ENCODE data around the gene SLC51B.

SLC51B gene

DNA sequence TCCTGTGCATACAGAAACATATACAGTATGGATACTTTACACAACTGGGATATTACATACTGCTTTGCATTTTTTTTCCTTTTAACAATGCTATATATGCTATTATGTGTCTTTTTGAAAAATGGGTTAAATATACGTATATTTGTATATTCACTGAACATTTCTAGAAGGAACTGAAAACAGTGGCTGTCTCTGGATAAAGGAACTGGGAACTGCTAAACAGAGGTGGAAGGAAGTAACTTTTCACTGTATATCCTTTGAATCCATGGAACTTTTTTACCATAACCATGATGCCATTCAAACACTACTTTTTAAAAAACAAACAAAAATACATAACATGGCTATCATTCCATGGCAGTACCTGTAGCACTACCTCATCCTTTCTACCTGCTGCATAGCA is 17.6 kb upstream of the SLC51B start:
- ATAC-seq (ENCODE audit: insufficient read depth, low read depth) (no peak), DNase-seq (no peak)
- Histone ChIP-seq H3K4me1 (ENCODE audit: insufficient read depth, low read length) (peaks cover 18% of the 10 kb centered on the region), H3K4me2 (ENCODE audit: insufficient read depth, low read length) (peak overlapping the region; percentile 93), H3K27ac (ENCODE audit: low read length) (no peak overlapping the region; the same call in 1 of the 2 replicates), H3K36me3 (ENCODE audit: insufficient read depth, low read length) (peaks cover 19% of the 10 kb centered on the region), H3K9ac (ENCODE audit: low read depth, low read length) (peak overlapping the region; percentile 88; the same call in 1 of the 2 replicates), H2AFZ (ENCODE audit: low read depth, low read length) (no peak overlapping the region), H4K20me1 (ENCODE audit: insufficient read depth, low read length) (no peaks in the 10 kb centered on the region), H3K27me3 (ENCODE audit: insufficient read depth, low read length, poor library complexity) (no peaks in the 10 kb centered on the region), H3K79me2 (ENCODE audit: insufficient read depth, low read length) (peaks cover 13% of the 10 kb centered on the region), H3K4me3 (ENCODE audit: low read depth in 1 of 2, low read length in 2 of 2) (0 out of 4 replicates have a peak overlapping the region, but pooled peaks of 1 of the 2 experiments have one; percentile 97), H3K9me3 (ENCODE audit: insufficient read depth, low read length, severe bottlenecking) (no peaks in the 10 kb centered on the region)
- TF ChIP-seq, protein P1, sequence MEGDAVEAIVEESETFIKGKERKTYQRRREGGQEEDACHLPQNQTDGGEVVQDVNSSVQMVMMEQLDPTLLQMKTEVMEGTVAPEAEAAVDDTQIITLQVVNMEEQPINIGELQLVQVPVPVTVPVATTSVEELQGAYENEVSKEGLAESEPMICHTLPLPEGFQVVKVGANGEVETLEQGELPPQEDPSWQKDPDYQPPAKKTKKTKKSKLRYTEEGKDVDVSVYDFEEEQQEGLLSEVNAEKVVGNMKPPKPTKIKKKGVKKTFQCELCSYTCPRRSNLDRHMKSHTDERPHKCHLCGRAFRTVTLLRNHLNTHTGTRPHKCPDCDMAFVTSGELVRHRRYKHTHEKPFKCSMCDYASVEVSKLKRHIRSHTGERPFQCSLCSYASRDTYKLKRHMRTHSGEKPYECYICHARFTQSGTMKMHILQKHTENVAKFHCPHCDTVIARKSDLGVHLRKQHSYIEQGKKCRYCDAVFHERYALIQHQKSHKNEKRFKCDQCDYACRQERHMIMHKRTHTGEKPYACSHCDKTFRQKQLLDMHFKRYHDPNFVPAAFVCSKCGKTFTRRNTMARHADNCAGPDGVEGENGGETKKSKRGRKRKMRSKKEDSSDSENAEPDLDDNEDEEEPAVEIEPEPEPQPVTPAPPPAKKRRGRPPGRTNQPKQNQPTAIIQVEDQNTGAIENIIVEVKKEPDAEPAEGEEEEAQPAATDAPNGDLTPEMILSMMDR (IDR thresholded peaks at IDR 0.05; ENCODE audit: borderline replicate concordance, extremely low read depth, low read length, poor library complexity, severe bottlenecking): no peak
- no peak for TF ChIP-seq EZH2 (IDR thresholded peaks at IDR 0.05; ENCODE audit: borderline replicate concordance, low read depth, low read length, severe bottlenecking)

DNA sequence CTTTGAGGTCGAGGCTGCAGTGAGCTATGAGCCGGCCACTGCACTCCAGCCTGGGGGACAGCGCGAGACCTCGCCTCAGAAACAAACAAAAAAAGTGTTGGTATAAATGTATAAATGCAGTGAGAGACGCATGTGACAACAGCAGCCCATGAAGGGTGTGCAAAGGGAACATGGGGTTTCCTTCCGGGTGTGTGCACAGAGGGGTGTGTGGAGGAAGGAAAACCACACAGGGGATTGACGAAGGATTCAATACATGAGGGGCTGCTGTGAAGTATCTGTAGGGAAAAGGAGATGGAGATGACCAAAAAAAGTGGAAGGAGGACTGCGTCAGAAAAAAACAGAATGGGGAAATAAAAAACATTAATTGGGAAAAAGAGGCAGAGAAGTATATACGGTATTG is 16.8 kb upstream of the SLC51B start:
- DNase-seq (peak; percentile 20), ATAC-seq (ENCODE audit: insufficient read depth, low read depth) (peak; percentile 30; the same call in 1 of the 3 replicates)
- Histone ChIP-seq H3K9ac (ENCODE audit: low read depth, low read length) (peak overlapping the region; percentile 88), H4K20me1 (ENCODE audit: insufficient read depth, low read length) (no peaks in the 10 kb centered on the region), H3K4me1 (ENCODE audit: insufficient read depth, low read length) (peaks cover 18% of the 10 kb centered on the region), H3K36me3 (ENCODE audit: insufficient read depth, low read length) (peaks cover 19% of the 10 kb centered on the region), H3K9me3 (ENCODE audit: insufficient read depth, low read length, severe bottlenecking) (no peaks in the 10 kb centered on the region), H3K4me3 (ENCODE audit: low read depth in 1 of 2, low read length in 2 of 2) (peak overlapping the region; percentile 95 to 97), H3K27ac (ENCODE audit: low read length) (no peak overlapping the region), H3K27me3 (ENCODE audit: insufficient read depth, low read length, poor library complexity) (no peaks in the 10 kb centered on the region), H3K79me2 (ENCODE audit: insufficient read depth, low read length) (peaks cover 13% of the 10 kb centered on the region), H3K4me2 (ENCODE audit: insufficient read depth, low read length) (peak overlapping the region; percentile 93), H2AFZ (ENCODE audit: low read depth, low read length) (no peak overlapping the region)
- TF ChIP-seq EZH2 (IDR thresholded peaks at IDR 0.05; ENCODE audit: borderline replicate concordance, low read depth, low read length, severe bottlenecking): no peak

DNA sequence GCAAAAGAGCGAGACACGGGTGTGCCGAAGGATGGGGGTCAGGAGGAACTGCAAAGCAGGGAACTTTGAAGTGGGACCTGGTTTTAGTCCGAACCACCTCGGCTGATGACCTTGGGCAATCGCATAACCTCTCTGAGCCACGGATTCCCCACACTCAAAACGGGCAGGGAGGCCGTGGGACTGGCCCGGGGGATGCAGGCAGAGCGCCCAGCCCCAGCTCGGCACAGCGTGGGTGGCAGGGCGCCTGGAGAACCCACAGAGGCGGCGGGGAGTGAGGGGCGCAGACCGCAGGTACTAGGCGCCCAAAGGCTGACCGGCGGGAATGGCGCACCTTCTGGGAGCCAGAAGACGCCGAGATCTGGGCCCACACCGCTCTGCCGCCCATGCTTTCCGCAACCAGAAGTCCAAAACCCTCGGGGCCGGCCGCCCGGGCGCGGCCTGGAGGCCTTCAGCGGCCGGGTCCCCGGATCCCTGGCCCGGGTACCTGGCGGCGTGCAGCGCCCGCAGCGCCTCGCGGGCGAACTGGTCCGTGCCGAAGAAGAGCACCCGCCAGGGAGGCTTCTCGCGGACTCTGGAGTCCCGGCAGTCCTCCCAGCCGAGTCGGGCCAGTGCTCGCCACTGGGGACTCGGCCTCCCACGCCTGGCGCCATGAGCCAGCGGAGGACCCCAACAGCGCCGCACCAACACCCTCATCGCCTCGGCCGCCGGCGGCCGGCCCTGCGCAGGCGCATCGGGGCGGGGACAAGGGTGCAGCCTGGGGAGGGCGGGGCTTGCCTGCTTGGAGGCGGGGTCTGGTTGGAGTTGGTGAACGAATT is 16.1 kb upstream of the SLC51B start, which contains the start of gene MTFMT:
TSS of gene MTFMT (minus strand) at position 719 of the 815 bp plus-strand sequence. CDS start at position 693, 26 bp downstream.
- H3K27ac ChIP-seq (ENCODE audit: low read length): peak within 1 kb of the TSS; percentile 63

More for the DNA sequence above, 16.1 kb upstream of the SLC51B start, which contains the start of gene MTFMT:
- Histone ChIP-seq H3K9me3 (ENCODE audit: insufficient read depth, low read length, severe bottlenecking) (no peaks in the 10 kb centered on the region), H3K4me2 (ENCODE audit: insufficient read depth, low read length) (peak within 1 kb of the TSS; percentile 93), H3K4me1 (ENCODE audit: insufficient read depth, low read length) (peaks cover 18% of the 10 kb centered on the region), H3K4me3 (ENCODE audit: low read depth in 1 of 2, low read length in 2 of 2) (peak within 1 kb of the TSS; percentile 95 to 97), H4K20me1 (ENCODE audit: insufficient read depth, low read length) (no peaks in the 10 kb centered on the region), H2AFZ (ENCODE audit: low read depth, low read length) (peak within 1 kb of the TSS; percentile 91), H3K79me2 (ENCODE audit: insufficient read depth, low read length) (peaks cover 13% of the 10 kb centered on the region), H3K9ac (ENCODE audit: low read depth, low read length) (peak within 1 kb of the TSS; percentile 88), H3K36me3 (ENCODE audit: insufficient read depth, low read length) (peaks cover 14% of the 10 kb centered on the region), H3K27me3 (ENCODE audit: insufficient read depth, low read length, poor library complexity) (no peaks in the 10 kb centered on the region)
- TF ChIP-seq, protein P1 (IDR thresholded peaks at IDR 0.05; ENCODE audit: borderline replicate concordance, extremely low read depth, low read length, poor library complexity, severe bottlenecking): peak; percentile 17
- no peak for TF ChIP-seq EZH2 (IDR thresholded peaks at IDR 0.05; ENCODE audit: borderline replicate concordance, low read depth, low read length, severe bottlenecking)
- DNase-seq (peak; percentile 91), ATAC-seq (ENCODE audit: insufficient read depth, low read depth) (peak; percentile 96)
